ENCODE results near the gene DISP3. TPM values are rescaled to one million over a fixed set of nuclear protein-coding genes. Genes with fewer than 3 reads are reported as not detected.

DISP3 gene
- total and polyA plus RNA-seq, 2 of the 13 experiments (the other 11 are each of a cell fraction or from before 2014, with no cell fraction given): 0.08 to 0.13 TPM

- Histone ChIP-seq H4K20me1 (ENCODE audit: insufficient read depth, low read length) (no peaks in the 10 kb centered on the region), H3K4me2 (ENCODE audit: low read depth, low read length) (no peak overlapping the region), H2AFZ (ENCODE audit: low read length) (no peak overlapping the region), H3K4me3 (replicated peaks in 1 of 3; ENCODE audit: insufficient read depth in 1 of 3, low read depth in 2 of 3, low read length in 3 of 3) (no peak overlapping the region), H3K27me3 (ENCODE audit: control insufficient read depth in 1 of 2, insufficient read depth in 2 of 2, low read length in 2 of 2) (peaks cover 2 to 58% of the 10 kb centered on the region in 2 experiments; a peak in 4 of 5 replicates), H3K4me1 (ENCODE audit: insufficient read depth, low read length) (no peaks in the 10 kb centered on the region), H3K9ac (ENCODE audit: insufficient read depth, low read depth, low read length) (no peak overlapping the region), H3K79me2 (ENCODE audit: insufficient read depth, low read length) (no peaks in the 10 kb centered on the region), H3K27ac (ENCODE audit: extremely low read length, insufficient read depth, low read length) (no peak overlapping the region), H3K36me3 (replicated peaks in 1 of 2; ENCODE audit: control insufficient read depth in 1 of 2, insufficient read depth in 2 of 2, low read length in 2 of 2) (no peaks in the 10 kb centered on the region), H3K9me3 (ENCODE audit: low read length) (no peaks in the 10 kb centered on the region)
- ChIA-PET POLR2A (no interaction called here), CTCF (ENCODE audit: low intra/inter-chr PET ratio, low total read pairs) (no interaction called here)
- no peak for DNase-seq (ENCODE audit: low spot score)
- in situ Hi-C loops (cut with HindIII; ENCODE audit: extremely low pct_ligation_motif_present, low pct_unique_long_range_greater_than_20kb) (no loop called here), intact Hi-C loops (cut with micrococcal nuclease; ENCODE audit: unreplicated experiment) (no loop called here)
- no peak for FAIRE-seq
- no TSS peak for BruUV-seq (replicated peaks)
- ATAC-seq: no peak
- WGBS (ENCODE audit: low lambda C conversion rate): 6% methylated on average over 3 of the region's 7 CpGs
- TF ChIP-seq SALL2 (CRISPR knock-in tag; IDR thresholded peaks at IDR 0.05): no peak
- no peak for TF ChIP-seq ARNT (IDR thresholded peaks at IDR 0.05)
- TF ChIP-seq ASH2L (IDR thresholded peaks at IDR 0.05; ENCODE audit: insufficient read length, low read depth, low read length): no peak
- TF ChIP-seq ZNF7 (CRISPR knock-in tag; IDR thresholded peaks at IDR 0.05): no peak
- TF ChIP-seq ZNF850 (CRISPR knock-in tag; conservative IDR thresholded peaks at IDR 0.05): no peak
- no peak for TF ChIP-seq ZSCAN5A (CRISPR knock-in tag; IDR thresholded peaks at IDR 0.05; ENCODE audit: borderline replicate concordance)
- TF ChIP-seq PRDM15 (CRISPR knock-in tag; IDR thresholded peaks at IDR 0.05): no peak
- TF ChIP-seq ZFP62 (CRISPR knock-in tag; IDR thresholded peaks at IDR 0.05): no peak
- TF ChIP-seq ZNF24 (IDR thresholded peaks at IDR 0.05): no peak
- no peak for TF ChIP-seq RAD21 (CRISPR knock-in tag; IDR thresholded peaks at IDR 0.05)
- no peak for TF ChIP-seq ATF1 (CRISPR knock-in tag; IDR thresholded peaks at IDR 0.05)
- no peak for TF ChIP-seq ZMAT5 (CRISPR knock-in tag; IDR thresholded peaks at IDR 0.05; ENCODE audit: borderline replicate concordance, low read depth)
- no peak for TF ChIP-seq HMGA1 (CRISPR knock-in tag; conservative IDR thresholded peaks at IDR 0.05)
- no peak for TF ChIP-seq ZNF609 (CRISPR knock-in tag; IDR thresholded peaks at IDR 0.05; ENCODE audit: borderline replicate concordance)
- TF ChIP-seq CENPT (CRISPR knock-in tag; IDR thresholded peaks at IDR 0.05; ENCODE audit: low read depth): no peak
- no peak for TF ChIP-seq ZNF577 (CRISPR knock-in tag; IDR thresholded peaks at IDR 0.05; ENCODE audit: borderline replicate concordance, low read depth)
Measured at GRCh38 chr1:11541956-11542355, 63.0 kb downstream of the DISP3 start.

All from HepG2 (cell line).